ENCODE data around the gene AFF4. TPM values are rescaled to one million over a fixed set of nuclear protein-coding genes. Genes with fewer than 3 reads are reported as not detected.
"Not testable (repeated sequence)": the region's sequence is repeated elsewhere in the genome, so short reads cannot be mapped to it uniquely, and the experiment has no call there.

AFF4 gene
- polyA plus RNA-seq, 2 of the 4 experiments (the other 2 are of a cell fraction) = 22.1 to 43.5 TPM

GRCh38 chr5:132963171-132964104, at the start of gene AFF4 (continued):
- TF ChIP-seq, protein P1, sequence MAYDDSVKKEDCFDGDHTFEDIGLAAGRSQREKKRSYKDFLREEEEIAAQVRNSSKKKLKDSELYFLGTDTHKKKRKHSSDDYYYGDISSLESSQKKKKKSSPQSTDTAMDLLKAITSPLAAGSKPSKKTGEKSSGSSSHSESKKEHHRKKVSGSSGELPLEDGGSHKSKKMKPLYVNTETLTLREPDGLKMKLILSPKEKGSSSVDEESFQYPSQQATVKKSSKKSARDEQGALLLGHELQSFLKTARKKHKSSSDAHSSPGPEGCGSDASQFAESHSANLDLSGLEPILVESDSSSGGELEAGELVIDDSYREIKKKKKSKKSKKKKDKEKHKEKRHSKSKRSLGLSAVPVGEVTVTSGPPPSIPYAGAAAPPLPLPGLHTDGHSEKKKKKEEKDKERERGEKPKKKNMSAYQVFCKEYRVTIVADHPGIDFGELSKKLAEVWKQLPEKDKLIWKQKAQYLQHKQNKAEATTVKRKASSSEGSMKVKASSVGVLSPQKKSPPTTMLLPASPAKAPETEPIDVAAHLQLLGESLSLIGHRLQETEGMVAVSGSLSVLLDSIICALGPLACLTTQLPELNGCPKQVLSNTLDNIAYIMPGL (CRISPR knock-in tag; IDR thresholded peaks at IDR 0.05; ENCODE audit: borderline replicate concordance) = no peak
- TF ChIP-seq MAX (IDR thresholded peaks at IDR 0.05) (peak; percentile 91), FOXS1 (CRISPR knock-in tag; IDR thresholded peaks at IDR 0.05) (0 out of 2 replicates have a peak, but pooled peaks have one; percentile 72), NFE2L2 (conservative IDR thresholded peaks at IDR 0.05; ENCODE audit: low read length) (no peak), MYC (IDR thresholded peaks at IDR 0.05; ENCODE audit: borderline replicate concordance, low read length) (0 out of 2 replicates have a peak, but pooled peaks have one; percentile 72), EHF (CRISPR knock-in tag; IDR thresholded peaks at IDR 0.05) (0 out of 2 replicates have a peak, but pooled peaks have one; percentile 30), ZSCAN20 (CRISPR knock-in tag; IDR thresholded peaks at IDR 0.05) (no peak), CBX2 (IDR thresholded peaks at IDR 0.05; ENCODE audit: borderline replicate concordance, low read depth) (no peak), HOXB5 (CRISPR knock-in tag; IDR thresholded peaks at IDR 0.05) (peak; percentile 80; the same call in 1 of the 2 replicates), RNF2 (IDR thresholded peaks at IDR 0.05; ENCODE audit: borderline replicate concordance, low read depth) (peak; percentile 59; the same call in 1 of the 2 replicates), ZC3H11A (IDR thresholded peaks at IDR 0.05) (no peak), NPAS2 (CRISPR knock-in tag; IDR thresholded peaks at IDR 0.05; ENCODE audit: borderline replicate concordance) (no peak), EHMT2 (IDR thresholded peaks at IDR 0.05; ENCODE audit: low read depth) (no peak), MAZ (IDR thresholded peaks at IDR 0.05; ENCODE audit: borderline replicate concordance, low read depth, low read length) (no peak), ZNF302 (CRISPR knock-in tag; IDR thresholded peaks at IDR 0.05) (no peak), ATOH8 (CRISPR knock-in tag; IDR thresholded peaks at IDR 0.05; ENCODE audit: low read depth) (0 out of 2 replicates have a peak, but pooled peaks have one; percentile 20), FOSL2 (IDR thresholded peaks at IDR 0.05) (no peak), FOSL2 (CRISPR knock-in tag; IDR thresholded peaks at IDR 0.05) (peak; percentile 45; the same call in 1 of the 2 replicates), HOXB13 (CRISPR knock-in tag; IDR thresholded peaks at IDR 0.05; ENCODE audit: low read depth) (peak; percentile 84; the same call in 1 of the 2 replicates), SREBF2 (IDR thresholded peaks at IDR 0.05) (no peak), FOSB (CRISPR knock-in tag; IDR thresholded peaks at IDR 0.05) (peak; percentile 46; the same call in 1 of the 2 replicates), PHF8 (IDR thresholded peaks at IDR 0.05; ENCODE audit: borderline replicate concordance, low read depth) (peak; percentile 84), TP53 (CRISPR knock-in tag; IDR thresholded peaks at IDR 0.05) (no peak), CHD2 (IDR thresholded peaks at IDR 0.05; ENCODE audit: low read length, partially characterized antibody) (no peak), RCOR1 (IDR thresholded peaks at IDR 0.05; ENCODE audit: low read depth, low read length) (no peak), TFCP2L1 (CRISPR knock-in tag; IDR thresholded peaks at IDR 0.05) (peak; percentile 50; the same call in 1 of the 2 replicates), RFX5 (IDR thresholded peaks at IDR 0.05) (0 out of 2 replicates have a peak, but pooled peaks have one; percentile 39), CHD4 (IDR thresholded peaks at IDR 0.05; ENCODE audit: borderline replicate concordance) (no peak), NR3C1 (IDR thresholded peaks at IDR 0.05) (no peak), JUNB (IDR thresholded peaks at IDR 0.05) (no peak), KDM1A (IDR thresholded peaks at IDR 0.05; ENCODE audit: low read depth) (no peak), ESRRA (IDR thresholded peaks at IDR 0.05; ENCODE audit: borderline replicate concordance, low read length) (no peak), GATA3 (IDR thresholded peaks at IDR 0.05; ENCODE audit: borderline replicate concordance) (0 out of 2 replicates have a peak, but pooled peaks have one; percentile 8)
- TF ChIP-seq, protein P2, sequence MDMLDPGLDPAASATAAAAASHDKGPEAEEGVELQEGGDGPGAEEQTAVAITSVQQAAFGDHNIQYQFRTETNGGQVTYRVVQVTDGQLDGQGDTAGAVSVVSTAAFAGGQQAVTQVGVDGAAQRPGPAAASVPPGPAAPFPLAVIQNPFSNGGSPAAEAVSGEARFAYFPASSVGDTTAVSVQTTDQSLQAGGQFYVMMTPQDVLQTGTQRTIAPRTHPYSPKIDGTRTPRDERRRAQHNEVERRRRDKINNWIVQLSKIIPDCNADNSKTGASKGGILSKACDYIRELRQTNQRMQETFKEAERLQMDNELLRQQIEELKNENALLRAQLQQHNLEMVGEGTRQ (IDR thresholded peaks at IDR 0.05) = peak; percentile 100
- TF ChIP-seq, protein P3, sequence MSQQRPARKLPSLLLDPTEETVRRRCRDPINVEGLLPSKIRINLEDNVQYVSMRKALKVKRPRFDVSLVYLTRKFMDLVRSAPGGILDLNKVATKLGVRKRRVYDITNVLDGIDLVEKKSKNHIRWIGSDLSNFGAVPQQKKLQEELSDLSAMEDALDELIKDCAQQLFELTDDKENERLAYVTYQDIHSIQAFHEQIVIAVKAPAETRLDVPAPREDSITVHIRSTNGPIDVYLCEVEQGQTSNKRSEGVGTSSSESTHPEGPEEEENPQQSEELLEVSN (IDR thresholded peaks at IDR 0.05; ENCODE audit: borderline replicate concordance, low read depth) = peak; percentile 36; the same call in 1 of the 2 replicates

- POLR2A ChIA-PET = interaction anchor here (0.7 kb wide), 1 partner anchor 33 kb away, joined by 3 read pairs; no protein-coding TSS in a partner anchor
- not testable (repeated sequence) for H3K27ac ChIP-seq; FAIRE-seq; H3K9me3 ChIP-seq; H3K4me3 ChIP-seq; ATAC-seq; DNase-seq (ENCODE audit: low read depth in 1 of 2, low spot score in 1 of 2); H3K4me2 ChIP-seq
- CTCF ChIA-PET = interaction anchor here (0.8 kb wide), 1 partner anchor 14 kb away, joined by 3 read pairs; no protein-coding TSS in a partner anchor
- WGBS (ENCODE audit: missing lambda C conversion rate) = 79% methylated on average over 6 of the region's 6 CpGs
- peaks cover 11% of the 10 kb centered on the region for H3K4me1 ChIP-seq
Measured at GRCh38 chr5:133008455-133008854, 45.0 kb upstream of the AFF4 start.

All from A549 (cell line).